ENCODE measurements around the gene PTPMT1.
"Not testable (repeated sequence)": the region's sequence is repeated elsewhere in the genome, so short reads cannot be mapped to it uniquely, and the experiment has no call there.

PTPMT1 gene

GRCh38 chr11:47565340-47566148 is at the start of gene PTPMT1:
PTPMT1 (plus strand) TSS chr11:47565599; CDS start chr11:47565623, 24 bp downstream.
- TF ChIP-seq Cebpa-rat (IDR thresholded peaks at IDR 0.05) = no peak

GRCh38 chr11:47516155-47516554 is 49.2 kb upstream of the PTPMT1 start:
- H4K20me1 ChIP-seq = peaks cover 95 to 100% (median 100%) of the 10 kb centered on the region in 11 experiments
- H3K4me3 ChIP-seq = no peak overlapping the region
- H3K4me2 ChIP-seq = peak overlapping the region; percentile 54 to 93 (median 83)
- no peak for TF ChIP-seq Cebpa-rat (IDR thresholded peaks at IDR 0.05)
- H3K27me3 ChIP-seq = no peaks in the 10 kb centered on the region
- peaks cover 7 to 59% (median 27%) of the 10 kb centered on the region in 11 experiments; a peak in 17 of 22 replicates for H3K36me3 ChIP-seq
- H3K4me1 ChIP-seq = peaks cover 72 to 99% (median 89%) of the 10 kb centered on the region in 10 experiments
- H3K9ac ChIP-seq = peak overlapping the region in 3 of 11 experiments; percentile 56 to 86 (median 77); a peak in 4 of 22 replicates
- peak overlapping the region; percentile 7 to 98 (median 75); a peak in 16 of 22 replicates for H3K27ac ChIP-seq
- no peaks in the 10 kb centered on the region for H3K9me3 ChIP-seq (replicated peaks in 1 of 11)

More at GRCh38 chr11:47565340-47566148, at the start of gene PTPMT1:
- Histone ChIP-seq H3K4me1 (peaks cover 22 to 33% (median 26%) of the 10 kb centered on the region in 10 experiments), H3K4me2 (peak within 1 kb of the TSS; percentile 91 to 100 (median 99)), H3K36me3 (peaks cover 18 to 33% (median 26%) of the 10 kb centered on the region in 11 experiments; a peak in 21 of 22 replicates), H3K4me3 (peak within 1 kb of the TSS; percentile 80 to 99 (median 94)), H3K9me3 (replicated peaks in 1 of 11) (no peaks in the 10 kb centered on the region), H3K27me3 (no peaks in the 10 kb centered on the region), H3K9ac (peak within 1 kb of the TSS; percentile 92 to 98 (median 96)), H4K20me1 (peaks cover 6 to 20% (median 11%) of the 10 kb centered on the region in 11 experiments; a peak in 15 of 22 replicates), H3K27ac (peak within 1 kb of the TSS; percentile 88 to 96 (median 92))

- TF ChIP-seq Cebpa-rat (IDR thresholded peaks at IDR 0.05) = no peak
- H3K4me3 ChIP-seq = no peak overlapping the region
- peaks cover 61 to 99% (median 80%) of the 10 kb centered on the region in 10 experiments for H3K4me1 ChIP-seq
Measured at GRCh38 chr11:47516984-47517853, 48.2 kb upstream of the PTPMT1 start.

GRCh38 chr11:47518212-47518964 is 47.0 kb upstream of the PTPMT1 start:
- Histone ChIP-seq H3K9ac (peak overlapping the region in 3 of 11 experiments; percentile 8 to 35 (median 12); a peak in 4 of 22 replicates), H3K4me3 (no peak overlapping the region)

More at GRCh38 chr11:47516984-47517853, 48.2 kb upstream of the PTPMT1 start:
- Histone ChIP-seq H4K20me1 (peaks cover 95 to 100% (median 100%) of the 10 kb centered on the region in 11 experiments), H3K4me2 (peak overlapping the region; percentile 6 to 93 (median 83); a peak in 17 of 22 replicates), H3K36me3 (peaks cover 7 to 54% (median 28%) of the 10 kb centered on the region in 11 experiments; a peak in 17 of 22 replicates), H3K9me3 (replicated peaks in 1 of 11) (no peaks in the 10 kb centered on the region), H3K9ac (peak overlapping the region in 4 of 11 experiments; percentile 7 to 86 (median 50); a peak in 2 of 22 replicates), H3K27ac (peak overlapping the region in 8 of 11 experiments; percentile 47 to 98 (median 79); a peak in 10 of 22 replicates), H3K27me3 (no peaks in the 10 kb centered on the region)

GRCh38 chr11:47523490-47524225 is 41.7 kb upstream of the PTPMT1 start:
- Histone ChIP-seq H3K27ac (peak overlapping the region; percentile 6 to 85 (median 62); a peak in 21 of 22 replicates), H3K9me3 (replicated peaks in 1 of 11) (no peaks in the 10 kb centered on the region), H4K20me1 (peaks cover 99 to 100% (median 100%) of the 10 kb centered on the region in 11 experiments), H3K4me3 (peak overlapping the region in 2 of 10 experiments; percentile 27 to 36; a peak in 4 of 20 replicates), H3K4me2 (peak overlapping the region; percentile 28 to 92 (median 70)), H3K4me1 (peaks cover 42 to 94% (median 52%) of the 10 kb centered on the region in 10 experiments), H3K9ac (peak overlapping the region; percentile 10 to 77 (median 44); a peak in 16 of 22 replicates), H3K36me3 (peaks cover 7 to 51% (median 38%) of the 10 kb centered on the region in 11 experiments; a peak in 20 of 22 replicates), H3K27me3 (no peaks in the 10 kb centered on the region)
- TF ChIP-seq Cebpa-rat (IDR thresholded peaks at IDR 0.05) = no peak

More at GRCh38 chr11:47518212-47518964, 47.0 kb upstream of the PTPMT1 start:
- Histone ChIP-seq H3K4me1 (peaks cover 64 to 99% (median 76%) of the 10 kb centered on the region in 10 experiments), H3K36me3 (peaks cover 7 to 44% (median 28%) of the 10 kb centered on the region in 11 experiments; a peak in 15 of 22 replicates), H3K27me3 (no peaks in the 10 kb centered on the region), H3K4me2 (peak overlapping the region; percentile 31 to 93 (median 48)), H4K20me1 (peaks cover 96 to 100% (median 100%) of the 10 kb centered on the region in 11 experiments), H3K9me3 (replicated peaks in 1 of 11) (no peaks in the 10 kb centered on the region), H3K27ac (peak overlapping the region in 5 of 11 experiments; percentile 9 to 92 (median 17); a peak in 6 of 22 replicates)
- no peak for TF ChIP-seq Cebpa-rat (IDR thresholded peaks at IDR 0.05)

GRCh38 chr11:47524291-47524874 is 41.0 kb upstream of the PTPMT1 start:
- Histone ChIP-seq H3K4me3 (peak overlapping the region in 2 of 10 experiments; percentile 27 to 36; a peak in 3 of 20 replicates), H3K4me2 (peak overlapping the region; percentile 28 to 92 (median 70)), H3K9ac (peak overlapping the region; percentile 10 to 77 (median 39); a peak in 18 of 22 replicates)

GRCh38 chr11:47526032-47526431 is 39.4 kb upstream of the PTPMT1 start:
- H3K36me3 ChIP-seq = peaks cover 14 to 54% (median 46%) of the 10 kb centered on the region in 11 experiments; a peak in 21 of 22 replicates
- not testable (repeated sequence) for H3K27me3 ChIP-seq; H3K9me3 ChIP-seq (replicated peaks in 1 of 11); H3K4me3 ChIP-seq
- peak overlapping the region in 3 of 11 experiments; percentile 80 to 85 (median 80); a peak in 4 of 22 replicates for H3K27ac ChIP-seq
- peaks cover 31 to 81% (median 43%) of the 10 kb centered on the region in 10 experiments for H3K4me1 ChIP-seq
- peaks cover 99 to 100% (median 100%) of the 10 kb centered on the region in 11 experiments for H4K20me1 ChIP-seq
- peak overlapping the region in 9 of 11 experiments; percentile 11 to 92 (median 39); a peak in 14 of 22 replicates for H3K4me2 ChIP-seq
- peak overlapping the region in 2 of 11 experiments; percentile 53 to 77; a peak in 3 of 22 replicates for H3K9ac ChIP-seq

More at GRCh38 chr11:47524291-47524874, 41.0 kb upstream of the PTPMT1 start:
- peaks cover 10 to 51% (median 41%) of the 10 kb centered on the region in 11 experiments; a peak in 21 of 22 replicates for H3K36me3 ChIP-seq
- peaks cover 99 to 100% (median 100%) of the 10 kb centered on the region in 11 experiments for H4K20me1 ChIP-seq
- H3K27me3 ChIP-seq = no peaks in the 10 kb centered on the region
- TF ChIP-seq Cebpa-rat (IDR thresholded peaks at IDR 0.05) = no peak
- no peaks in the 10 kb centered on the region for H3K9me3 ChIP-seq (replicated peaks in 1 of 11)
- peak overlapping the region; percentile 6 to 85 (median 62); a peak in 21 of 22 replicates for H3K27ac ChIP-seq
- peaks cover 37 to 89% (median 46%) of the 10 kb centered on the region in 10 experiments for H3K4me1 ChIP-seq
